Measurements from ENCODE around the gene YPEL5. TPM values are rescaled to one million over a fixed set of nuclear protein-coding genes. Genes with fewer than 3 reads are reported as not detected.
A peak's percentile ranks its signal among the peaks of the same experiment; 100 is the strongest.
"Not testable (repeated sequence)": the region's sequence is repeated elsewhere in the genome, so short reads cannot be mapped to it uniquely, and the experiment has no call there.

The YPEL5 gene
- total RNA-seq, 1 experiment from 2014 or later, result 50.9 TPM

GRCh38 chr2:30144260-30144659 is 2.5 kb upstream of the YPEL5 start:
- intact Hi-C loops (cut with micrococcal nuclease; ENCODE audit: unreplicated experiment), result no loop called here
- H3K27ac Mint-ChIP-seq (ENCODE audit: unreplicated experiment), result no peak overlapping the region
- peaks cover 6% of the 10 kb centered on the region for H3K36me3 Mint-ChIP-seq (ENCODE audit: insufficient read depth, unreplicated experiment)
- H3K9me3 ChIP-seq, result no peaks in the 10 kb centered on the region
- CTCF ChIA-PET, result no interaction called here
- H3K27me3 Mint-ChIP-seq (ENCODE audit: insufficient read depth, unreplicated experiment), result peaks cover 4% of the 10 kb centered on the region
- peaks cover 19% of the 10 kb centered on the region for H3K4me1 ChIP-seq
- POLR2A ChIA-PET, result no interaction called here
- H3K4me3 Mint-ChIP-seq (ENCODE audit: unreplicated experiment), result no peak overlapping the region
- no TSS peak for BruUV-seq (replicated peaks)
- no peaks in the 10 kb centered on the region for H3K9me3 Mint-ChIP-seq (ENCODE audit: unreplicated experiment)
- no peaks in the 10 kb centered on the region for H3K27me3 ChIP-seq (replicated peaks; ENCODE audit: control insufficient read depth, insufficient read depth, low read length)
- no peak for TF ChIP-seq CTCF (IDR thresholded peaks at IDR 0.05; ENCODE audit: insufficient read depth in 1 of 2, low read depth in 1 of 2, low read length in 1 of 2, severe bottlenecking in 1 of 2, unreplicated experiment in 1 of 2)
- no peak for DNase-seq
- H3K4me3 ChIP-seq (ENCODE audit: low read depth, low read length), result no peak overlapping the region
- no peaks in the 10 kb centered on the region for H3K36me3 ChIP-seq (ENCODE audit: control insufficient read depth, insufficient read depth, low read length)
- peaks cover 15% of the 10 kb centered on the region for H3K4me1 Mint-ChIP-seq (ENCODE audit: low read depth, unreplicated experiment)

- H3K4me3 Mint-ChIP-seq (ENCODE audit: unreplicated experiment); H3K27me3 Mint-ChIP-seq (ENCODE audit: insufficient read depth, unreplicated experiment); H3K9me3 Mint-ChIP-seq (ENCODE audit: unreplicated experiment); H3K36me3 Mint-ChIP-seq (ENCODE audit: insufficient read depth, unreplicated experiment); H3K27ac Mint-ChIP-seq (ENCODE audit: unreplicated experiment); H3K27me3 ChIP-seq (replicated peaks; ENCODE audit: control insufficient read depth, insufficient read depth, low read length); H3K9me3 ChIP-seq; DNase-seq; H3K4me3 ChIP-seq (ENCODE audit: low read depth, low read length); POLR2A ChIA-PET; BruUV-seq (replicated peaks); H3K36me3 ChIP-seq (ENCODE audit: control insufficient read depth, insufficient read depth, low read length): not testable (repeated sequence)
- intact Hi-C loops (cut with micrococcal nuclease; ENCODE audit: unreplicated experiment), result loop anchor here (5.0 kb wide), 1 partner anchor 367 kb away; no protein-coding TSS in a partner anchor
- H3K4me1 Mint-ChIP-seq (ENCODE audit: low read depth, unreplicated experiment), result peaks cover 17% of the 10 kb centered on the region
- CTCF ChIA-PET, result interaction anchor here (3.6 kb wide), 1 partner anchor 20 kb away, joined by 23 read pairs; no protein-coding TSS in a partner anchor
- peaks cover 26% of the 10 kb centered on the region for H3K4me1 ChIP-seq
These were observed 1.9 kb upstream of the YPEL5 start for GRCh38 chr2:30144951-30145350.

- ChIA-PET POLR2A (interaction anchor here (1.0 to 1.1 kb wide), 2 partner anchors 73 to 85 kb away, joined by 3 to 11 read pairs; no protein-coding TSS in a partner anchor), CTCF (interaction anchor here (1.1 to 3.6 kb wide), 3 partner anchors 19 to 566 kb away, joined by 8 to 23 read pairs (median 12); no protein-coding TSS in a partner anchor)
- DNase-seq, result no peak
- peaks cover 26% of the 10 kb centered on the region for H3K4me1 Mint-ChIP-seq (ENCODE audit: low read depth, unreplicated experiment)
- TF ChIP-seq CTCF (IDR thresholded peaks at IDR 0.05; ENCODE audit: insufficient read depth in 1 of 2, low read depth in 1 of 2, low read length in 1 of 2, severe bottlenecking in 1 of 2, unreplicated experiment in 1 of 2), result no peak
- Histone ChIP-seq H3K9me3 (no peaks in the 10 kb centered on the region), H3K4me1 (peaks cover 35% of the 10 kb centered on the region), H3K27me3 (replicated peaks; ENCODE audit: control insufficient read depth, insufficient read depth, low read length) (no peaks in the 10 kb centered on the region), H3K4me3 (ENCODE audit: low read depth, low read length) (peak overlapping the region; percentile 42), H3K36me3 (ENCODE audit: control insufficient read depth, insufficient read depth, low read length) (no peaks in the 10 kb centered on the region)
- H3K27ac Mint-ChIP-seq (ENCODE audit: unreplicated experiment), result peak overlapping the region; percentile 89
- peaks cover 4% of the 10 kb centered on the region for H3K27me3 Mint-ChIP-seq (ENCODE audit: insufficient read depth, unreplicated experiment)
- H3K9me3 Mint-ChIP-seq (ENCODE audit: unreplicated experiment), result no peaks in the 10 kb centered on the region
- no TSS peak for BruUV-seq (replicated peaks)
- H3K36me3 Mint-ChIP-seq (ENCODE audit: insufficient read depth, unreplicated experiment), result peaks cover 6% of the 10 kb centered on the region
- intact Hi-C loops (cut with micrococcal nuclease; ENCODE audit: unreplicated experiment), result loop anchor here (1.0 to 5.0 kb wide), 3 partner anchors 10 to 366 kb away; no protein-coding TSS in a partner anchor
- peak overlapping the region; percentile 80 for H3K4me3 Mint-ChIP-seq (ENCODE audit: unreplicated experiment)
These were observed 926 bp upstream of the YPEL5 start for GRCh38 chr2:30145826-30146336.

Data from Caco-2 (cell line).